ENCODE measurements around the gene PAWR.

GRCh38 chr12:79652521-79652920 is 38.2 kb downstream of the PAWR start:
- TF ChIP-seq CTCF (IDR thresholded peaks at IDR 0.05) (no peak), POLR2AphosphoS5 (IDR thresholded peaks at IDR 0.05) (no peak)
